Neural cell (in vitro differentiated cells): ENCODE data around the gene KRTAP19-3. TPM values are rescaled to one million over a fixed set of nuclear protein-coding genes. Genes with fewer than 3 reads are reported as not detected.

Source experiments
- H2AFZ ChIP-seq: fragments of 200-600, 300-800 bp; sonication (generic), shearing (Covaris generic); 2 replicates; pipeline ENCODE4 v1.6.0; 2014; ENCODE audit warnings: low read depth, mild to moderate bottlenecking, antibody characterized with exemption, low read length, moderate library complexity
- H3F3A ChIP-seq: fragments of 200-600 bp; shearing (Covaris generic); 2 replicates; pipeline ENCODE4 v1.6.1; 2016; ENCODE audit warnings: mild to moderate bottlenecking, moderate library complexity, mixed read lengths, antibody characterized with exemption, low read length; ENCODE audit not compliant: insufficient read depth, poor library complexity, severe bottlenecking
- H3K27ac ChIP-seq: fragments of 200-600, 300-800 bp; sonication (generic), shearing (Covaris generic); 2 replicates; pipeline ENCODE4 v1.5.1; 2014; ENCODE audit warnings: mild to moderate bottlenecking, low read length, moderate library complexity
- H3K27me3 ChIP-seq: fragments of 300-800, 200-600 bp; sonication (generic), shearing (Covaris generic); 2 replicates; pipeline ENCODE4 v1.6.0; 2014; ENCODE audit warnings: mild to moderate bottlenecking, low read depth, low read length, moderate library complexity; ENCODE audit not compliant: insufficient read depth
- H3K36me3 ChIP-seq: fragments of 300-800, 200-600 bp; sonication (generic), shearing (Covaris generic); 2 replicates; pipeline ENCODE4 v1.5.1; 2014; ENCODE audit warnings: mild to moderate bottlenecking, antibody characterized with exemption, low read length, moderate library complexity; ENCODE audit not compliant: insufficient read depth
- H3K4me2 ChIP-seq: fragments of 300-800, 200-600 bp; sonication (generic), shearing (Covaris generic); 2 replicates; pipeline ENCODE4 v1.6.0; 2014; ENCODE audit warnings: mild to moderate bottlenecking, low read length
- H3K4me3 ChIP-seq: fragments of 300-800, 200-600 bp; sonication (generic), shearing (Covaris generic); 2 replicates; pipeline ENCODE4 v1.5.1; 2014; ENCODE audit warnings: mild to moderate bottlenecking, low read length, moderate library complexity
- H3K79me2 ChIP-seq: fragments of 200-600 bp; shearing (Covaris generic); replicated peaks from 2 replicates; pipeline ENCODE4 v1.6.0; 2014; ENCODE audit warnings: mild to moderate bottlenecking, low read length, moderate library complexity; ENCODE audit not compliant: insufficient read depth
- H3K9ac ChIP-seq: fragments of 300-800, 200-600 bp; sonication (generic), shearing (Covaris generic); 2 replicates; pipeline ENCODE4 v1.6.1; 2016; ENCODE audit warnings: mild to moderate bottlenecking, low read length, mixed read lengths
- H3K9me2 ChIP-seq: fragments of 200-600 bp; shearing (Covaris generic); 2 replicates; pipeline ENCODE4 v1.6.1; 2016; ENCODE audit warnings: mild to moderate bottlenecking, low read length, mixed read lengths; ENCODE audit not compliant: insufficient read depth
- H3K9me3 ChIP-seq: fragments of 200-600, 300-800 bp; sonication (generic), shearing (Covaris generic); 2 replicates; pipeline ENCODE4 v1.6.1; 2016; ENCODE audit warnings: mild to moderate bottlenecking, mixed run types, low read length, moderate library complexity, mixed read lengths
- H4K20me1 ChIP-seq: fragments of 200-600 bp; shearing (Covaris generic); 2 replicates; pipeline ENCODE4 v1.6.1; 2016; ENCODE audit warnings: mild to moderate bottlenecking, mixed run types; ENCODE audit not compliant: insufficient read depth
- CTCF ChIP-seq: fragments of 450-650 bp; IDR thresholded peaks from 2 replicates; pipeline ENCODE4 v1.5.1; 2014; ENCODE audit warnings: antibody characterized with exemption, mild to moderate bottlenecking, moderate library complexity; ENCODE audit not compliant: poor library complexity, severe bottlenecking
- EP300 ChIP-seq: fragments of 450-650 bp; conservative IDR thresholded peaks from 2 replicates; pipeline ENCODE4 v1.6.1; 2014; ENCODE audit warnings: antibody characterized with exemption, mild to moderate bottlenecking, moderate library complexity; ENCODE audit not compliant: poor library complexity, severe bottlenecking
- EZH2 ChIP-seq: fragments of 200-600, 300-800 bp; shearing (Covaris generic), sonication (generic); IDR thresholded peaks from 2 replicates; pipeline ENCODE4 v1.6.1; 2014; ENCODE audit warnings: antibody characterized with exemption, low read length, borderline replicate concordance, mild to moderate bottlenecking; ENCODE audit not compliant: insufficient read depth, poor library complexity, severe bottlenecking
- MXI1 ChIP-seq: fragments of 450-650 bp; conservative IDR thresholded peaks from 2 replicates; pipeline ENCODE4 v1.6.1; 2014; ENCODE audit warnings: antibody characterized with exemption, mild to moderate bottlenecking; ENCODE audit not compliant: poor library complexity, severe bottlenecking
- POLR2AphosphoS5 ChIP-seq: IDR thresholded peaks from 2 replicates; pipeline ENCODE4 v1.6.1; 2012
- RAD21 ChIP-seq: fragments of 450-650 bp; conservative IDR thresholded peaks from 2 replicates; pipeline ENCODE4 v1.6.1; 2014; ENCODE audit warnings: antibody characterized with exemption, mild to moderate bottlenecking, moderate library complexity
- REST ChIP-seq: IDR thresholded peaks from 2 replicates; pipeline ENCODE4 v1.6.1; 2012; ENCODE audit warnings: borderline replicate concordance
- SMC3 ChIP-seq: fragments of 450-650 bp; conservative IDR thresholded peaks from 2 replicates; pipeline ENCODE4 v1.6.1; 2014; ENCODE audit warnings: antibody characterized with exemption, mild to moderate bottlenecking, moderate library complexity; ENCODE audit not compliant: poor library complexity
- TAF1 ChIP-seq: IDR thresholded peaks from 2 replicates; pipeline ENCODE4 v1.6.1; 2012; ENCODE audit warnings: low read depth
- polyA plus RNA-seq: library from polyadenylated mRNA; depleted of rRNA; stranded (reverse); fragments of >200 nt; gene quantifications from 2 replicates; pipeline ENCODE4 v1.2.3, GENCODE V29; 2014

KRTAP19-3 gene
- polyA plus RNA-seq, 1 donor from 2014 or later = not detected

- H3F3A ChIP-seq = no peaks in the 10 kb centered on the region
- H3K27me3 ChIP-seq = no peaks in the 10 kb centered on the region
- H3K9ac ChIP-seq = no peak overlapping the region
- H3K27ac ChIP-seq = no peak overlapping the region
- no peaks in the 10 kb centered on the region for H3K9me2 ChIP-seq
- H3K4me2 ChIP-seq = no peak overlapping the region
- H3K79me2 ChIP-seq = no peaks in the 10 kb centered on the region
- no peak overlapping the region for H2AFZ ChIP-seq
- no peak for TF ChIP-seq CTCF
- TF ChIP-seq MXI1 = no peak
- TF ChIP-seq TAF1 = no peak
- TF ChIP-seq SMC3 = no peak
- no peak for TF ChIP-seq EZH2
- no peak for TF ChIP-seq REST
- TF ChIP-seq EP300 = no peak
- no peak for TF ChIP-seq POLR2AphosphoS5
- TF ChIP-seq RAD21 = no peak
- H3K9me3 ChIP-seq = no peaks in the 10 kb centered on the region
- no peaks in the 10 kb centered on the region for H4K20me1 ChIP-seq
- no peaks in the 10 kb centered on the region for H3K36me3 ChIP-seq
- no peak overlapping the region for H3K4me3 ChIP-seq
These were observed 22.7 kb downstream of the KRTAP19-3 start for GRCh38 chr21:30468900-30469714.

- Histone ChIP-seq H4K20me1 (no peaks in the 10 kb centered on the region), H2AFZ (no peak overlapping the region), H3K36me3 (no peaks in the 10 kb centered on the region), H3K9me2 (no peaks in the 10 kb centered on the region), H3F3A (no peaks in the 10 kb centered on the region), H3K9ac (no peak overlapping the region), H3K4me2 (no peak overlapping the region), H3K27me3 (no peaks in the 10 kb centered on the region), H3K4me3 (no peak overlapping the region), H3K27ac (no peak overlapping the region), H3K9me3 (no peaks in the 10 kb centered on the region), H3K79me2 (no peaks in the 10 kb centered on the region)
- no peak for TF ChIP-seq MXI1
- no peak for TF ChIP-seq EZH2
- peak; percentile 61 for TF ChIP-seq RAD21
- peak; percentile 69 for TF ChIP-seq SMC3
- no peak for TF ChIP-seq TAF1
- TF ChIP-seq POLR2AphosphoS5 = no peak
- no peak for TF ChIP-seq EP300
- peak; percentile 59 for TF ChIP-seq CTCF
- TF ChIP-seq REST = no peak
These were observed 28.1 kb downstream of the KRTAP19-3 start for GRCh38 chr21:30463713-30464112.
